Suprapubic skin (tissue), 4 donors: ENCODE data around the gene CYP2W1. TPM values are rescaled to one million over a fixed set of nuclear protein-coding genes. Genes with fewer than 3 reads are reported as not detected.
"Not testable (repeated sequence)": the region's sequence is repeated elsewhere in the genome, so short reads cannot be mapped to it uniquely, and the experiment has no call there.

Experiments used
- DNase-seq, 2 donors: peaks; one replicate each; pipeline ENCODE4 v3.0.0-alpha.2; 2019; ENCODE audit warnings: low spot score in 2 of 2
- H3K27ac ChIP-seq: fragments of 200-600 bp; sonication (generic); one replicate; pipeline ENCODE4 v1.5.1; 2019
- H3K27me3 ChIP-seq: fragments of 200-600 bp; sonication (generic); one replicate; pipeline ENCODE4 v1.5.1; 2019
- H3K36me3 ChIP-seq: fragments of 200-600 bp; sonication (generic); one replicate; pipeline ENCODE4 v1.5.1; 2019
- H3K4me1 ChIP-seq: fragments of 200-600 bp; sonication (generic); one replicate; pipeline ENCODE4 v1.5.1; 2019
- H3K4me3 ChIP-seq: fragments of 200-600 bp; sonication (generic); one replicate; pipeline ENCODE4 v1.5.1; 2019; ENCODE audit warnings: mild to moderate bottlenecking
- H3K9me3 ChIP-seq: fragments of 200-600 bp; sonication (generic); one replicate; pipeline ENCODE4 v1.5.1; 2019
- CTCF ChIP-seq, 2 donors: fragments of 200-600 bp in 1 of 2; fragments of 450-650 bp in 1 of 2; sonication (generic) in 1 of 2; IDR thresholded peaks; one replicate each; pipeline ENCODE4 v1.5.1; 2016 to 2019; ENCODE audit warnings: antibody characterized with exemption in 2 of 2, mild to moderate bottlenecking in 1 of 2, moderate library complexity in 1 of 2
- EP300 ChIP-seq: sonication (generic); formaldehyde crosslinking; IDR thresholded peaks from one replicate; pipeline ENCODE4 v1.6.1; 2017; ENCODE audit warnings: antibody characterized with exemption
- POLR2A ChIP-seq, 2 donors: fragments of 450-650 bp; IDR thresholded peaks; one replicate each; pipeline ENCODE4 v1.6.1; 2017; ENCODE audit warnings: antibody characterized with exemption in 2 of 2, mild to moderate bottlenecking in 2 of 2, moderate library complexity in 2 of 2
- POLR2AphosphoS5 ChIP-seq, 3 donors: sonication (generic); formaldehyde crosslinking; IDR thresholded peaks; one replicate each; pipeline ENCODE4 v1.6.1; 2017; ENCODE audit warnings: antibody characterized with exemption in 3 of 3
- WGBS: methylation state at CpG from one replicate; pipeline ENCODE4 v1.1.5; 2018; 5-methylcytosine and 5-hydroxymethylcytosine counted together
- total RNA-seq, 4 donors: library from RNA; depleted of rRNA; stranded (reverse); fragments of >200 nt; gene quantifications; one replicate each; pipeline ENCODE4 v1.1.0, GENCODE V29; 2016

Gene CYP2W1
- total RNA-seq, 4 donors from 2014 or later = 13.3 to 20.8 (median 15.4) TPM

- TF ChIP-seq EP300 (no peak), POLR2AphosphoS5 (IDR thresholded peaks at IDR 0.05) (no peak), CTCF (IDR thresholded peaks at IDR 0.05) (no peak), POLR2A (IDR thresholded peaks at IDR 0.05) (no peak)
- 92% methylated on average over 10 of the region's 25 CpGs for WGBS
Measured at GRCh38 chr7:1032536-1033181, 49.7 kb downstream of the CYP2W1 start.

GRCh38 chr7:1033546-1034145 lies 50.7 kb downstream of the CYP2W1 start:
- Histone ChIP-seq H3K9me3 (no peaks in the 10 kb centered on the region), H3K27ac (no peak overlapping the region), H3K4me1 (peaks cover 12% of the 10 kb centered on the region), H3K36me3 (no peaks in the 10 kb centered on the region), H3K27me3 (no peaks in the 10 kb centered on the region), H3K4me3 (no peak overlapping the region)
- 89% methylated on average over 20 of the region's 20 CpGs for WGBS
- DNase-seq = no peak
- no peak for TF ChIP-seq EP300
- TF ChIP-seq POLR2AphosphoS5 (IDR thresholded peaks at IDR 0.05) = no peak
- no peak for TF ChIP-seq POLR2A (IDR thresholded peaks at IDR 0.05)
- TF ChIP-seq CTCF (IDR thresholded peaks at IDR 0.05) = no peak

More at GRCh38 chr7:1032536-1033181, 49.7 kb downstream of the CYP2W1 start:
- Histone ChIP-seq H3K4me3 (no peak overlapping the region), H3K9me3 (no peaks in the 10 kb centered on the region), H3K27me3 (no peaks in the 10 kb centered on the region), H3K4me1 (peaks cover 22% of the 10 kb centered on the region), H3K27ac (no peak overlapping the region), H3K36me3 (no peaks in the 10 kb centered on the region)
- DNase-seq = no peak

- H3K27ac ChIP-seq, DNase-seq, H3K4me3 ChIP-seq, H3K4me1 ChIP-seq, H3K27me3 ChIP-seq, H3K9me3 ChIP-seq, H3K36me3 ChIP-seq: not testable (repeated sequence)
- WGBS = 100% methylated on average over 1 of the region's 1 CpG
Measured at GRCh38 chr7:1034769-1035168, 51.8 kb downstream of the CYP2W1 start.

- not testable (repeated sequence) for H3K4me3 ChIP-seq, H3K27ac ChIP-seq, DNase-seq, H3K9me3 ChIP-seq, H3K27me3 ChIP-seq, H3K36me3 ChIP-seq
- 95% methylated on average over 33 of the region's 40 CpGs for WGBS
- H3K4me1 ChIP-seq = peaks cover 12% of the 10 kb centered on the region
Measured at GRCh38 chr7:1036164-1036928, 53.4 kb downstream of the CYP2W1 start.

Other genes starting within 250 kb of the CYP2W1 start
- 100 to 1,000 TPM; 225 to 475 (median 263) TPM for gene SUN1, start 150.7 kb upstream of the CYP2W1 start, total RNA-seq
- 10 to 100 TPM; 27.7 to 58.2 (median 47.8) TPM for gene GET4, start 106.6 kb upstream of the CYP2W1 start, total RNA-seq
- 1 to 10 TPM; 4.1 to 9.1 (median 6.3) TPM for gene ADAP1, start 28.5 kb upstream of the CYP2W1 start, total RNA-seq
- gene COX19, start 7.6 kb upstream of the CYP2W1 start, total RNA-seq = 10 to 100 TPM; 11.6 to 55.2 (median 13.2) TPM
- 10 to 100 TPM; 24.1 to 50.8 (median 39.3) TPM for gene GPR146, start 61.4 kb downstream of the CYP2W1 start, total RNA-seq
- 10 to 100 TPM in 1 of 4 donors, 1 to 10 TPM in 3; 2.6 to 11.9 (median 5.1) TPM for gene GPER1, start 104.9 kb downstream of the CYP2W1 start, total RNA-seq
- 10 to 100 TPM; 17.8 to 27.0 (median 22.3) TPM for gene ZFAND2A, start 177.0 kb downstream of the CYP2W1 start, total RNA-seq
- not detected for gene UNCX, start 249.7 kb downstream of the CYP2W1 start, total RNA-seq